Stomach (tissue), 4 donors: ENCODE results near the gene PPP2R2B.

Source experiments
- EP300 ChIP-seq: sonication (generic); formaldehyde crosslinking; IDR thresholded peaks from one replicate; pipeline ENCODE4 v1.6.1; 2017; ENCODE audit warnings: antibody characterized with exemption
- POLR2A ChIP-seq, 4 donors: fragments of 450-650 bp; IDR thresholded peaks; one replicate each; pipeline ENCODE4 v1.6.1; 2016; ENCODE audit warnings: antibody characterized with exemption in 4 of 4, control low read depth in 2 of 4, mild to moderate bottlenecking in 1 of 4, moderate library complexity in 1 of 4

GRCh38 chr5:146796911-146797310 is 81.6 kb downstream of the PPP2R2B start:
- TF ChIP-seq EP300 (no peak), POLR2A (IDR thresholded peaks at IDR 0.05) (no peak)
